ENCODE data around the gene ABCB8. TPM values are rescaled to one million over a fixed set of nuclear protein-coding genes. Genes with fewer than 3 reads are reported as not detected.

The ABCB8 gene
- total RNA-seq, result 10 to 100 TPM; 50.3 to 52.4 TPM

- DNase-seq (peak; percentile 99), ATAC-seq (peak; percentile 97)
- Mint-ChIP-seq H3K27me3 (no peaks in the 10 kb centered on the region), H3K9me3 (ENCODE audit: low read depth) (no peaks in the 10 kb centered on the region), H3K4me1 (peaks cover 20% of the 10 kb centered on the region), H3K27ac (peak within 1 kb of the TSS; percentile 95), H3K36me3 (no peaks in the 10 kb centered on the region), H3K4me3 (peak within 1 kb of the TSS; percentile 88)
- CTCF ChIA-PET, result interaction anchor here (0.8 to 7.2 kb wide), 21 partner anchors 10 to 708 kb away, joined by 3 to 66 read pairs (median 4); partner anchors contain the start of genes CDK5, CHPF2, FASTK and TMUB1
Observed at GRCh38 chr7:151028131-151028947, at the start of gene ABCB8. Gene ABCB8 (plus strand): TSS chr7:151028450. CDS start chr7:151028516, 66 bp downstream.

GRCh38 chr7:150979713-150980390 is 48.4 kb upstream of the ABCB8 start:
- Mint-ChIP-seq H3K36me3 (no peaks in the 10 kb centered on the region), H3K4me1 (peaks cover 14% of the 10 kb centered on the region), H3K4me3 (no peak overlapping the region), H3K27ac (no peak overlapping the region), H3K9me3 (ENCODE audit: low read depth) (no peaks in the 10 kb centered on the region), H3K27me3 (peaks cover 70% of the 10 kb centered on the region)
- no peak for ATAC-seq
- CTCF ChIA-PET, result interaction anchor here (0.6 to 1.8 kb wide), 12 partner anchors 9 to 509 kb away, joined by 3 to 6 read pairs (median 4); no protein-coding TSS in a partner anchor
- no peak for DNase-seq

DNA sequence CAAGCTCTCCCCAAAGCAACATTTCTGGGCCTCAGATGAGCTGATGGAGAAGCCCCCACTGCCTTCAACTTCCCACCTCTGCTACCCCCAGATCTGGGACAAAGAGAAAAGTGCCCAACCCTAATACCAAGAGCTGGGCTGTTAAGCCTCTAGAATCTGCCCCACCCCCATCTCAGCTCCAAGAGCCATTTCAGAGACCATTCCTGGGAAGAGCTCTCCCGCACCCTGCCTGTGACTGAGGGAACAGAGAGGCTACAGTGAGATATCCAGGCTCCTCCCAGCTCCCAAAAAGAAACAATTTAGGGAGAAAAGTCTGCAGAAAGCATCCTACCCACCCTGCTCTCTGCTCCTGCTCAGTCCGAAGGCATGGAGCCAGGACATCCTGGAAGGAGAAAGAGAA is 47.6 kb upstream of the ABCB8 start:
- H3K27me3 Mint-ChIP-seq, result peaks cover 75% of the 10 kb centered on the region
- H3K9me3 Mint-ChIP-seq (ENCODE audit: low read depth), result no peaks in the 10 kb centered on the region
- CTCF ChIA-PET, result interaction anchor here (0.6 to 1.8 kb wide), 5 partner anchors 15 to 510 kb away, joined by 3 to 6 read pairs (median 3); no protein-coding TSS in a partner anchor
- ATAC-seq (no peak), DNase-seq (no peak)
- no peak overlapping the region for H3K4me3 Mint-ChIP-seq
- no peak overlapping the region for H3K27ac Mint-ChIP-seq
- H3K36me3 Mint-ChIP-seq, result no peaks in the 10 kb centered on the region
- H3K4me1 Mint-ChIP-seq, result peaks cover 10% of the 10 kb centered on the region

GRCh38 chr7:150981644-150982043 is 46.6 kb upstream of the ABCB8 start:
- no peak for ATAC-seq
- H3K4me1 Mint-ChIP-seq, result peaks cover 10% of the 10 kb centered on the region
- no peak overlapping the region for H3K4me3 Mint-ChIP-seq
- H3K27ac Mint-ChIP-seq, result no peak overlapping the region
- H3K9me3 Mint-ChIP-seq (ENCODE audit: low read depth), result no peaks in the 10 kb centered on the region
- no peaks in the 10 kb centered on the region for H3K36me3 Mint-ChIP-seq
- no peak for DNase-seq
- CTCF ChIA-PET, result interaction anchor here (1.8 kb wide), 1 partner anchor 16 kb away, joined by 4 read pairs; no protein-coding TSS in a partner anchor
- H3K27me3 Mint-ChIP-seq, result peaks cover 75% of the 10 kb centered on the region

DNA sequence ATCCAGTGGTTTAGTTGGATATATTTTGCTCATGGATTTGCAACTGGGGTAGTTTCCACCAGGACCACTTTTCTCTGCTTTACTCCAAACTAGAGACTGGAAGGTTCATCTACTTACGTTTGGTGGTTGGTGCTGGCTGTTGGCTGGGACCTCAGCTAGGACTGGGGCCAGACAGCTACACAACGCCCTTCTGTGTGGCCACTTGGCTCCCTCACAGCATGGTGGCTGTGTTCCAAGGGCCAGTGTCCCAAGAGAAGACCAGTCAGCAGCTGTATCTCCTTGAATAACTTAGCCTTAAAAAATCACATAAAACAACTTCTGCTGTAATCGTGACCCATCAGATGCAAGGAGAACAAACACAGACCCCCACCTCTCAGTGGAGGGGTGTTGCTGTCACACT is 45.9 kb upstream of the ABCB8 start:
- no peak overlapping the region for H3K4me3 Mint-ChIP-seq
- H3K27ac Mint-ChIP-seq, result no peak overlapping the region
- no peak for ATAC-seq
- no peaks in the 10 kb centered on the region for H3K36me3 Mint-ChIP-seq
- H3K27me3 Mint-ChIP-seq, result peaks cover 68% of the 10 kb centered on the region
- no peak for DNase-seq
- H3K9me3 Mint-ChIP-seq (ENCODE audit: low read depth), result no peaks in the 10 kb centered on the region
- peaks cover 7% of the 10 kb centered on the region for H3K4me1 Mint-ChIP-seq
- CTCF ChIA-PET, result no interaction called here

GRCh38 chr7:150983893-150984368 is 44.3 kb upstream of the ABCB8 start:
- Mint-ChIP-seq H3K27me3 (peaks cover 72% of the 10 kb centered on the region), H3K4me1 (peaks cover 8% of the 10 kb centered on the region), H3K4me3 (no peak overlapping the region), H3K27ac (no peak overlapping the region), H3K9me3 (ENCODE audit: low read depth) (no peaks in the 10 kb centered on the region), H3K36me3 (no peaks in the 10 kb centered on the region)
- CTCF ChIA-PET, result interaction anchor here (0.8 to 4.4 kb wide), 12 partner anchors 9 to 107 kb away, joined by 3 to 58 read pairs (median 10); partner anchors contain the start of gene ABCB8
- ATAC-seq, result no peak
- peak; percentile 59 for DNase-seq

GRCh38 chr7:150986099-150986512 is 42.1 kb upstream of the ABCB8 start:
- Mint-ChIP-seq H3K36me3 (no peaks in the 10 kb centered on the region), H3K4me3 (no peak overlapping the region), H3K4me1 (peaks cover 8% of the 10 kb centered on the region), H3K27ac (no peak overlapping the region), H3K27me3 (peaks cover 62% of the 10 kb centered on the region), H3K9me3 (ENCODE audit: low read depth) (no peaks in the 10 kb centered on the region)
- ATAC-seq (peak; percentile 43), DNase-seq (peak; percentile 70)
- CTCF ChIA-PET, result interaction anchor here (0.6 to 4.4 kb wide), 27 partner anchors 8 to 630 kb away, joined by 3 to 58 read pairs (median 5); partner anchors contain the start of genes ABCB8 and FASTK

DNA sequence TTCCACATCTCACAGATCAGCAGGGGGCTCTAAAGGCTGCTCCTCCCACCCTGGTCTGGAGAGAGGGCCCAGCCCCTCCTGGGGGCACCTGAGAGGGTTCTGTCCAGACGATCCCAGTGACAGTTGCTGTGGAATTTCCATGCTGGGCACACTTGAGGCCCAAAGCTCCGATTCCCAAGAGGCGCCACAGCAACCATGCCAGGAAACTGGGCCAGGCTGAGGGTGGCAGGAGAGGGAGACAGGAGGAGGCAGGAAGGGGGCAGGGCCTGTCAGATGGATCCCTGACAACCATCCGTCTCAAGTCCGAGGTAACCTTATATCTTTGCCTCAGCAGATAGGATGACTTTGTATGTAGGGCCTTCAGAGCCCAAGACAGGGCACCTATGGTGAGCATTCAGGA is 41.7 kb upstream of the ABCB8 start:
- Mint-ChIP-seq H3K9me3 (ENCODE audit: low read depth) (no peaks in the 10 kb centered on the region), H3K27ac (no peak overlapping the region)

DNA sequence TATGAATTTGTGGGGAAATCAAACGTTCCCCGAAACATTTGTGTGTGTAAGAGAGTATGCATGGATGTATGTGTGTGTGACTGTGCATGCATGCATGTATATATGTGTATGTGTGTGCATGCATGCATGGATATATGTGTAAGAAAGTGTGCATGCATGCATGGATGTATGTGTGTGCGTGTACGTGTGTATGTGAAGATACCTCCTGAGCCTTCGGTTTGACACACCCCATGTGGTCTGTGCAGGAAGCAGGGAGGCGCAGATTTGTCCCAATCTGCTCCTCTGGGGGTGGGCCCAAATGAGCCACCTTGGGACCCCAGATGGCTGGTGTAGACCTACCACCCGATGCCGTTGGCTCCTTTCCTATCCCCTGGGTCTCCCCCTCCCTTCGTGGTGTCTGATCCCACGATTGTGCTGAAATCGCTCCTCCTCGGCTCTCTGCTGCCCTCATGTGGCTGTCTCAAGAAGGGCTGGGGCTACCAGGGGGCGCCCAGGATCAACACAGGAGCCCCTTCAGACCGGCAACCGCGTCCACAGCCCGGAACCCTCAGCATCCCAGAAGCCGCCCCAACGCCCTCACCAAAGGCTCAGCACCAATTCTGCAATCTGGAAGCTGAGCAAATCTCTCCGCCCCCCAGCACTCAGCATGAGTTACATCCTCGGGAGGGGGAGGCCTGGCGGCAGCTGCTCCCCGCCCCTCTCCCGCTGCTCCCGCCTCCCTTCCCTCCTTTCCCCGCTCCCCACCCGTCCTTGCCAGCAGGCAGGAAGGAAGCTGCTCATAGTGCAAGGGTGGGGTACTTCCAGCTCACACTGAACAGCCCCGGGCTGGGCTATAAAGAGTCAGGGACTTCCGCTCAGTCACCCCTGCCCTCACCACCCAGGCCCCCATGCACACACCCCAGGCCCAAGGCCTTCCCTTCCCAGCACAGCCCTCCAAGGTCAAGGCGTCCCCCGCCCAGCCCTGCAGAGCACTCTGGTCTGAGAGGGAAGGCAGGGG is 39.7 kb upstream of the ABCB8 start:
- ATAC-seq (peak; percentile 79), DNase-seq (peak; percentile 74)
- peaks cover 39% of the 10 kb centered on the region for H3K27me3 Mint-ChIP-seq
- H3K9me3 Mint-ChIP-seq (ENCODE audit: low read depth), result no peaks in the 10 kb centered on the region
- H3K27ac Mint-ChIP-seq, result no peak overlapping the region
- H3K4me3 Mint-ChIP-seq, result peak overlapping the region; percentile 34
- CTCF ChIA-PET, result interaction anchor here (0.7 to 3.9 kb wide), 15 partner anchors 10 to 211 kb away, joined by 3 to 19 read pairs (median 5); no protein-coding TSS in a partner anchor
- H3K36me3 Mint-ChIP-seq, result no peaks in the 10 kb centered on the region
- peaks cover 8% of the 10 kb centered on the region for H3K4me1 Mint-ChIP-seq

More for the DNA sequence above, 41.7 kb upstream of the ABCB8 start:
- Mint-ChIP-seq H3K36me3 (no peaks in the 10 kb centered on the region), H3K4me1 (peaks cover 8% of the 10 kb centered on the region), H3K27me3 (peaks cover 57% of the 10 kb centered on the region), H3K4me3 (no peak overlapping the region)
- CTCF ChIA-PET, result interaction anchor here (0.7 to 4.4 kb wide), 22 partner anchors 8 to 630 kb away, joined by 3 to 58 read pairs (median 6); partner anchors contain the start of gene ABCB8
- DNase-seq (no peak), ATAC-seq (no peak)

GRCh38 chr7:150989456-150989855 is 38.8 kb upstream of the ABCB8 start:
- DNase-seq (no peak), ATAC-seq (no peak)
- peaks cover 8% of the 10 kb centered on the region for H3K4me1 Mint-ChIP-seq
- H3K27ac Mint-ChIP-seq, result no peak overlapping the region
- H3K4me3 Mint-ChIP-seq, result no peak overlapping the region
- H3K36me3 Mint-ChIP-seq, result no peaks in the 10 kb centered on the region
- no peaks in the 10 kb centered on the region for H3K9me3 Mint-ChIP-seq (ENCODE audit: low read depth)
- H3K27me3 Mint-ChIP-seq, result peaks cover 34% of the 10 kb centered on the region
- CTCF ChIA-PET, result interaction anchor here (0.7 to 3.9 kb wide), 14 partner anchors 10 to 212 kb away, joined by 3 to 19 read pairs (median 6); no protein-coding TSS in a partner anchor

DNA sequence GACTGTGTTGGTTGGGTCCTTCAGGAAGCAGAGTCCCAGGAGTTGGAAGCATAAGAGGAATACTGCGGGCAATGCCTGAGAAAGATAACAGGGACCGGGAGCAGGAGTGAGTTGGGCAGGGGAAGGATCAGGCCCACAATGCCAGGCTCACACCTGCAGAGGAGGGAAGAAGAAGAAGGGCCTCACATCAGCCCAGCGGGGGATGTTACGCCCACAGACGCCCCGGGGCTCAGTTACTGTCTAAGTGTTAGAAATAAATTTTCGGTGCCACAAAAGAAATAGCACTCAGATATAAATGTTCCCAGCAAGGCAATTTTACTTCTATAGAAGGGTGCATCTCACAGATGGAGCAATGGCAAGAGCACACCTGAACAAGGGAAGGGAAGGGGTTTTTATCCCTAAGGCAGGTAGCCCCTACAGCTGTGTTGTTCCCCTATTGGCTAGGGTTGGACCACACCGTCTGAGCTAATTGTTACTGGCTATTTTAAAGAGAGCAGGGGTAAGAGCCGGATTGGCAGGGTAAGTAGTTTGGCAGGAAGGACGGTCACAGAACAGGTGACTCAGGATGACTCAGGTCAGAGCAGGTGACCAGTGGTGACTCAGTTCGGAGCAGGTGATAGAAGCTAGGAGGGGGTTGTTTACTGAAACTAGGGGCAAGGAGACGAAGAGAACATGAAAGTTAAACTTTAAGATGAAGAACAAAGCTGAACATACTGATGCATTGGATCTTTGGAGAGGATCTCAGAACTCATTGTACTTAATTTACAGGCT is 37.6 kb upstream of the ABCB8 start, which contains the start of gene NOS3:
Gene NOS3, plus strand, starts transcription at position 602 of the 771 bp plus-strand sequence. CDS start 2,787 bp downstream, outside the sequence.
- peaks cover 29% of the 10 kb centered on the region for H3K27me3 Mint-ChIP-seq
- no peaks in the 10 kb centered on the region for H3K9me3 Mint-ChIP-seq (ENCODE audit: low read depth)
- H3K36me3 Mint-ChIP-seq, result no peaks in the 10 kb centered on the region
- no peak within 1 kb of the TSS for H3K27ac Mint-ChIP-seq
- peaks cover 10% of the 10 kb centered on the region for H3K4me1 Mint-ChIP-seq
- ATAC-seq (no peak), DNase-seq (no peak)
- CTCF ChIA-PET, result interaction anchor here (2.0 to 3.9 kb wide), 2 partner anchors 19 to 92 kb away, joined by 10 to 19 read pairs; no protein-coding TSS in a partner anchor
- no peak within 1 kb of the TSS for H3K4me3 Mint-ChIP-seq

Data from activated CD8-positive, alpha-beta memory T cell treated with anti-CD3 and anti-CD28 coated beads, Interleukin-2, amount 10 ng/mL, durations not matched to agents 7 days and 5 days (primary cell).